ENCODE data around the gene CPA3.

- TF ChIP-seq POLR2A (IDR thresholded peaks at IDR 0.05; ENCODE audit: low read length) (no peak), GATA1 (IDR thresholded peaks at IDR 0.05; ENCODE audit: low read depth, low read length) (no peak)
Measured at GRCh38 chr3:148916132-148916531, 51.0 kb downstream of the CPA3 start.
